Measurements from ENCODE around the gene KRTAP10-4. TPM values are rescaled to one million over a fixed set of nuclear protein-coding genes. Genes with fewer than 3 reads are reported as not detected.

KRTAP10-4 gene
- total RNA-seq, 2 donors from 2014 or later: not detected

GRCh38 chr21:44613386-44614155 is 40.0 kb downstream of the KRTAP10-4 start:
- no peak for DNase-seq (ENCODE audit: low spot score)
- no peaks in the 10 kb centered on the region for H3K27me3 ChIP-seq (replicated peaks; ENCODE audit: insufficient read depth)
- H3K36me3 ChIP-seq: no peaks in the 10 kb centered on the region
- H3K27ac ChIP-seq: no peak overlapping the region
- no peaks in the 10 kb centered on the region for H3K9me3 ChIP-seq
- intact Hi-C loops (cut with DNase I): no loop called here
- TF ChIP-seq CTCF (IDR thresholded peaks at IDR 0.05) (no peak), POLR2AphosphoS5 (IDR thresholded peaks at IDR 0.05) (no peak), POLR2A (IDR thresholded peaks at IDR 0.05) (no peak)
- 88% methylated on average over 26 of the region's 26 CpGs for WGBS
- H3K4me1 ChIP-seq (replicated peaks): no peaks in the 10 kb centered on the region
- H3K4me3 ChIP-seq: no peak overlapping the region

- H3K9me3 ChIP-seq: no peaks in the 10 kb centered on the region
- WGBS: 88% methylated on average over 20 of the region's 20 CpGs
Measured at GRCh38 chr21:44614161-44614631, 40.7 kb downstream of the KRTAP10-4 start.

GRCh38 chr21:44614961-44615391 is 41.4 kb downstream of the KRTAP10-4 start:
- WGBS: 87% methylated on average over 28 of the region's 28 CpGs

More at GRCh38 chr21:44614161-44614631, 40.7 kb downstream of the KRTAP10-4 start:
- Histone ChIP-seq H3K4me1 (replicated peaks) (no peaks in the 10 kb centered on the region), H3K36me3 (no peaks in the 10 kb centered on the region), H3K27me3 (replicated peaks; ENCODE audit: insufficient read depth) (no peaks in the 10 kb centered on the region), H3K4me3 (no peak overlapping the region), H3K27ac (no peak overlapping the region)
- TF ChIP-seq POLR2A (IDR thresholded peaks at IDR 0.05): no peak
- no peak for TF ChIP-seq CTCF (IDR thresholded peaks at IDR 0.05)
- no peak for DNase-seq (ENCODE audit: low spot score)
- intact Hi-C loops (cut with DNase I): no loop called here

GRCh38 chr21:44615466-44615865 is 41.9 kb downstream of the KRTAP10-4 start:
- Histone ChIP-seq H3K9me3 (no peaks in the 10 kb centered on the region), H3K4me3 (no peak overlapping the region), H3K4me1 (replicated peaks) (no peaks in the 10 kb centered on the region), H3K36me3 (no peaks in the 10 kb centered on the region), H3K27ac (no peak overlapping the region), H3K27me3 (replicated peaks; ENCODE audit: insufficient read depth) (no peaks in the 10 kb centered on the region)
- no peak for TF ChIP-seq CTCF (IDR thresholded peaks at IDR 0.05)
- TF ChIP-seq POLR2AphosphoS5 (IDR thresholded peaks at IDR 0.05): no peak
- no peak for TF ChIP-seq POLR2A (IDR thresholded peaks at IDR 0.05)
- WGBS: 80% methylated on average over 8 of the region's 8 CpGs
- DNase-seq (ENCODE audit: low spot score): no peak
- intact Hi-C loops (cut with DNase I): no loop called here

More at GRCh38 chr21:44614961-44615391, 41.4 kb downstream of the KRTAP10-4 start:
- Histone ChIP-seq H3K36me3 (no peaks in the 10 kb centered on the region), H3K4me1 (replicated peaks) (no peaks in the 10 kb centered on the region), H3K27ac (no peak overlapping the region), H3K4me3 (no peak overlapping the region), H3K9me3 (no peaks in the 10 kb centered on the region), H3K27me3 (replicated peaks; ENCODE audit: insufficient read depth) (no peaks in the 10 kb centered on the region)
- intact Hi-C loops (cut with DNase I): no loop called here
- no peak for DNase-seq (ENCODE audit: low spot score)
- TF ChIP-seq POLR2A (IDR thresholded peaks at IDR 0.05) (no peak), POLR2AphosphoS5 (IDR thresholded peaks at IDR 0.05) (no peak), CTCF (IDR thresholded peaks at IDR 0.05) (no peak)

Measured in prostate gland (tissue), 2 donors.